ENCODE data around the gene ELOVL1.

DNA sequence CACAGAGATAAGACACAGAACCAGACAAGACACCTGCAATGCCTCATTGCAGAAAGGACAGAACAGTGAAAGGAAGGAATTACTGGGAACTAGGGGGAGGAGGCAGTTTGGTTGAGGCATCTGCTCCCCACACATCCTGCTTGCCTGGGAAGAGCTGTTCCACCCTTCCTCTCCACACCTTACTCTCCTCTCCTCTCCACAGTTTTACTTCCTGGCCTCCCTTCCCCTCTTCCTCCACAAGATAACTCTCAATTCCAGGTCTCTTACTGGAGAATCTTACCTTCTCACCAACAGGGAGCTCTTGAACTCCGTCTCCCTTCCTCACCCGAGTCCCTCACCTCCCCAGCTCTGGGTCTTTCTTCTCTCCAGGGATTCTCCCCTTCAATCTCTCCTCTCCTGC, 2.1 kb downstream of the ELOVL1 start:
- no peak for TF ChIP-seq CTCF (IDR thresholded peaks at IDR 0.05)
- no peak for TF ChIP-seq POLR2A (IDR thresholded peaks at IDR 0.05)
- no peak for TF ChIP-seq POLR2AphosphoS5 (IDR thresholded peaks at IDR 0.05)

Data from breast epithelium (tissue), 3 donors.